ENCODE results near the gene RFK. TPM values are rescaled to one million over a fixed set of nuclear protein-coding genes. Genes with fewer than 3 reads are reported as not detected.

Gene RFK
- total and polyA plus RNA-seq, 9 of the 15 experiments (the other 6 are each of a cell fraction or from before 2014, with no cell fraction given), result 3.8 to 51.1 (median 14.8) TPM

GRCh38 chr9:76359365-76359764, 34.9 kb downstream of the RFK start (continued):
- TF ChIP-seq USF2 (CRISPR knock-in tag; IDR thresholded peaks at IDR 0.05) (no peak), ZBTB43 (CRISPR knock-in tag; IDR thresholded peaks at IDR 0.05) (no peak), ZNF274 (IDR thresholded peaks at IDR 0.05; ENCODE audit: borderline replicate concordance, low read depth, low read length) (peak; percentile 26; the same call in 1 of the 2 replicates), ARID3B (CRISPR knock-in tag; IDR thresholded peaks at IDR 0.05; ENCODE audit: borderline replicate concordance) (no peak), ILF3 (IDR thresholded peaks at IDR 0.05; ENCODE audit: borderline replicate concordance) (no peak), GTF2A2 (tag; IDR thresholded peaks at IDR 0.05) (no peak), MTA1 (IDR thresholded peaks at IDR 0.05; ENCODE audit: borderline replicate concordance) (peak; percentile 75; the same call in 1 of the 2 replicates), RBM22 (IDR thresholded peaks at IDR 0.05; ENCODE audit: low read depth, low read length, poor library complexity, severe bottlenecking) (no peak), POU5F1 (IDR thresholded peaks at IDR 0.05; ENCODE audit: borderline replicate concordance, low read depth, low read length, partially characterized antibody) (no peak), MECOM (CRISPR knock-in tag; IDR thresholded peaks at IDR 0.05) (no peak), RNF219 (CRISPR knock-in tag; IDR thresholded peaks at IDR 0.05) (no peak)
